C4-2B (cell line): Measurements from ENCODE around the gene HSPG2.

Experiments
- ZFX ChIP-seq: fragments of 450-650 bp; IDR thresholded peaks from 2 replicates; pipeline ENCODE4 v1.6.1; 2017
- TF ChIP-seq, protein P1 (sequence below): fragments of 450-650 bp; conservative IDR thresholded peaks from 2 replicates; pipeline ENCODE4 v1.5.1; 2017; ENCODE audit warnings: mild to moderate bottlenecking

DNA sequence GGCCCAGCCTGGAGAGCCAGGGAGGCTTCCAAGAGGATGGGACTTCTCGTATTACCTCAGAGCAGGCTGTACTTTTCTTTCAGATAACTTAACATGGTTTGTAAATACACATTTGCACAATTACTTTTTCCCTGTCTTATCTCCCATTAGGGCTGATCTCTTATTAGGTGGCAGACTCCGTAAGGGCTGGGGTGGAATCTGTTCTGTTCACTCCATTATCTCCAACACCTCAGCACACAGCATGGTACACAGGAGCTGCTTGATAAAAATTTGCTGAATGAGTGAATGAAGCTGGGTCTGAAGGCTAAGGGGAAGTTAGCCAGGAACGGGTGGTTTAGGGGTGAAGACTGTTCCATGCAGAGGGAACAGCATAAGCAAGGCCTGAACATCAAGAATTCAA is 76.1 kb downstream of the HSPG2 start:
- TF ChIP-seq, protein P1, sequence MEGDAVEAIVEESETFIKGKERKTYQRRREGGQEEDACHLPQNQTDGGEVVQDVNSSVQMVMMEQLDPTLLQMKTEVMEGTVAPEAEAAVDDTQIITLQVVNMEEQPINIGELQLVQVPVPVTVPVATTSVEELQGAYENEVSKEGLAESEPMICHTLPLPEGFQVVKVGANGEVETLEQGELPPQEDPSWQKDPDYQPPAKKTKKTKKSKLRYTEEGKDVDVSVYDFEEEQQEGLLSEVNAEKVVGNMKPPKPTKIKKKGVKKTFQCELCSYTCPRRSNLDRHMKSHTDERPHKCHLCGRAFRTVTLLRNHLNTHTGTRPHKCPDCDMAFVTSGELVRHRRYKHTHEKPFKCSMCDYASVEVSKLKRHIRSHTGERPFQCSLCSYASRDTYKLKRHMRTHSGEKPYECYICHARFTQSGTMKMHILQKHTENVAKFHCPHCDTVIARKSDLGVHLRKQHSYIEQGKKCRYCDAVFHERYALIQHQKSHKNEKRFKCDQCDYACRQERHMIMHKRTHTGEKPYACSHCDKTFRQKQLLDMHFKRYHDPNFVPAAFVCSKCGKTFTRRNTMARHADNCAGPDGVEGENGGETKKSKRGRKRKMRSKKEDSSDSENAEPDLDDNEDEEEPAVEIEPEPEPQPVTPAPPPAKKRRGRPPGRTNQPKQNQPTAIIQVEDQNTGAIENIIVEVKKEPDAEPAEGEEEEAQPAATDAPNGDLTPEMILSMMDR = no peak
- TF ChIP-seq ZFX = no peak
